Measurements from ENCODE around the gene PARD3B.

DNA sequence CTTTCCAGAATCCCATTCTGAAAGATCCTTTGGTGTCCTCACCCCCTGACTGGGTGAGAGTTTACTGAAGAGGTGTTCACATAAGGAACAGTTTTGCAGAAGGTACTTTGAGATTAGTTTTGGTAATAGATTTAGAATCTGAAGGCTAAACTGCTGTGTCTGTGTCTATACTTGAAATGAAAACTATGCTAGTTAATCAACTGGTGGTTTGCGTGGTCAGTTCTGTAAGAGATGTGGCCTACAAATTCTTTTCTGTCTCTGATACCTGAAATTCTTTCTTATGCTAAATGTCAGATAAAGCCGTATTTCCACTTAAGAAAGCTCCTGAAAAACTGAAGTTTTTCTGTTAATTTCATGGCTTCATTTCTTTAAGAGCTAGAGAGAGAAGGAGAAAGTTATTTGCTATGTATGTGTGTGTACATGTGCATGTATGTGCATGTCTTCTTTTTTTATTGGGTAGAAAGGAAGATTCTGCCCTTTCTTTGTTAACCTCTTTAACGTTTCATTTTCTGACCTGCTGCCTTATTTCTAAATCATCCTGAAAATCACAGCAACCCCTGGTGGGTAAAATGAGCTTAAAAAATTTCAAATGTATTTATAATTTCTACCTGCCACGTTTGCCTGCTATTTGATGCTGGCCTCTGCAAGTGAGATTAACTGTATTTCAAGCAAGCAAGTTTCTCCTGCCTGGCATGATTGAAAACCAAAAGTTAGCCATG is 585.0 kb downstream of the PARD3B start:
- TF ChIP-seq, protein P1, sequence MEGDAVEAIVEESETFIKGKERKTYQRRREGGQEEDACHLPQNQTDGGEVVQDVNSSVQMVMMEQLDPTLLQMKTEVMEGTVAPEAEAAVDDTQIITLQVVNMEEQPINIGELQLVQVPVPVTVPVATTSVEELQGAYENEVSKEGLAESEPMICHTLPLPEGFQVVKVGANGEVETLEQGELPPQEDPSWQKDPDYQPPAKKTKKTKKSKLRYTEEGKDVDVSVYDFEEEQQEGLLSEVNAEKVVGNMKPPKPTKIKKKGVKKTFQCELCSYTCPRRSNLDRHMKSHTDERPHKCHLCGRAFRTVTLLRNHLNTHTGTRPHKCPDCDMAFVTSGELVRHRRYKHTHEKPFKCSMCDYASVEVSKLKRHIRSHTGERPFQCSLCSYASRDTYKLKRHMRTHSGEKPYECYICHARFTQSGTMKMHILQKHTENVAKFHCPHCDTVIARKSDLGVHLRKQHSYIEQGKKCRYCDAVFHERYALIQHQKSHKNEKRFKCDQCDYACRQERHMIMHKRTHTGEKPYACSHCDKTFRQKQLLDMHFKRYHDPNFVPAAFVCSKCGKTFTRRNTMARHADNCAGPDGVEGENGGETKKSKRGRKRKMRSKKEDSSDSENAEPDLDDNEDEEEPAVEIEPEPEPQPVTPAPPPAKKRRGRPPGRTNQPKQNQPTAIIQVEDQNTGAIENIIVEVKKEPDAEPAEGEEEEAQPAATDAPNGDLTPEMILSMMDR (IDR thresholded peaks at IDR 0.05; ENCODE audit: borderline replicate concordance, extremely low read depth, low read length, poor library complexity, severe bottlenecking) = no peak
- TF ChIP-seq EZH2 (IDR thresholded peaks at IDR 0.05; ENCODE audit: borderline replicate concordance, low read depth, low read length, severe bottlenecking) = no peak

Data from DND-41 (cell line).